Measurements from ENCODE around the gene CDH18.
A peak's percentile ranks its signal among the peaks of the same experiment; 100 is the strongest.

The CDH18 gene

DNA sequence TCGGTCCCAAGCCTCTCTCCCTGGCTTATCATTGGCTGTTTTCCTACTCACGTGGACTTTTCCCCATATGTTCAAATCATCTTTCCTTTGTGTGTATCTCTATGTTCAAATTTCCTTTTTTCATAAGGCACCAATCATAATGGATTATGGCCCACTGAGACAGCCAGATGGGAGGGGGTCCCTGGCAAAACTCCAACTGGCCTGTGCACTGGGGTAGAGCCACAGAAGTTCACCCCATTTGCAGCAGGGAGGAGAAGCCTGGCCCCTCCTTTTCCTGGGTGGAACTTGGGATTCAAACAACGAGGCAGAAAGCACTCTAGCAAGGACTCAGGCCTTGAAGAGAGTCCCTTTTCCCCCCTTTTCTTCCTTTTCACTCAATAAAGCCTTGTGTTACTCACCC is 362.4 kb downstream of the CDH18 start:
- H3K27me3 Mint-ChIP-seq (ENCODE audit: low read depth): no peaks in the 10 kb centered on the region
- no peaks in the 10 kb centered on the region for H3K9me3 Mint-ChIP-seq
- H3K27ac Mint-ChIP-seq: no peak overlapping the region
- TF ChIP-seq, protein P1, sequence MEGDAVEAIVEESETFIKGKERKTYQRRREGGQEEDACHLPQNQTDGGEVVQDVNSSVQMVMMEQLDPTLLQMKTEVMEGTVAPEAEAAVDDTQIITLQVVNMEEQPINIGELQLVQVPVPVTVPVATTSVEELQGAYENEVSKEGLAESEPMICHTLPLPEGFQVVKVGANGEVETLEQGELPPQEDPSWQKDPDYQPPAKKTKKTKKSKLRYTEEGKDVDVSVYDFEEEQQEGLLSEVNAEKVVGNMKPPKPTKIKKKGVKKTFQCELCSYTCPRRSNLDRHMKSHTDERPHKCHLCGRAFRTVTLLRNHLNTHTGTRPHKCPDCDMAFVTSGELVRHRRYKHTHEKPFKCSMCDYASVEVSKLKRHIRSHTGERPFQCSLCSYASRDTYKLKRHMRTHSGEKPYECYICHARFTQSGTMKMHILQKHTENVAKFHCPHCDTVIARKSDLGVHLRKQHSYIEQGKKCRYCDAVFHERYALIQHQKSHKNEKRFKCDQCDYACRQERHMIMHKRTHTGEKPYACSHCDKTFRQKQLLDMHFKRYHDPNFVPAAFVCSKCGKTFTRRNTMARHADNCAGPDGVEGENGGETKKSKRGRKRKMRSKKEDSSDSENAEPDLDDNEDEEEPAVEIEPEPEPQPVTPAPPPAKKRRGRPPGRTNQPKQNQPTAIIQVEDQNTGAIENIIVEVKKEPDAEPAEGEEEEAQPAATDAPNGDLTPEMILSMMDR (IDR thresholded peaks at IDR 0.05; ENCODE audit: unreplicated experiment in 3 of 3): no peak
- no peak overlapping the region for H3K4me3 Mint-ChIP-seq
- no peaks in the 10 kb centered on the region for H3K36me3 Mint-ChIP-seq (ENCODE audit: low read depth)
- H3K4me1 Mint-ChIP-seq: no peaks in the 10 kb centered on the region

DNA sequence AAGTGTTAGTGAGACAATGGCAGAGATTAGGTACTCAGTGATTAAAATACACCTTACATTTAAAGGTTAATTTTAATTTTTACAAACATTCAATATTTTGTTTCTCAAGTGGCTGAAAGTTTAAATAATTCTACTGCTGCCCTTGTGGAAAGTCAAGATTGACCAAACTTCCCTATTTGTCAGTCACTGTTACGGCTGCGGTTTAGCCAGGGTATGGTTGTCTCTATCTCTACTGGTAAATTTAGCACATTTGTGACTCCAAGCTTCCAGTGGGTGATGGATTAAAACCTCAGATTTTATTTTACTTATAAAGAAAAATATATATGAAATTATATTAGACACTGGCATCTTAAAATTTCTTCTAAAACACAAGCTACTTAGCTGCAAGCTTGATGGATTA is 368.4 kb downstream of the CDH18 start:
- Mint-ChIP-seq H3K27ac (no peak overlapping the region), H3K27me3 (ENCODE audit: low read depth) (no peaks in the 10 kb centered on the region), H3K36me3 (ENCODE audit: low read depth) (no peaks in the 10 kb centered on the region), H3K4me3 (no peak overlapping the region), H3K9me3 (no peaks in the 10 kb centered on the region), H3K4me1 (no peaks in the 10 kb centered on the region)
- TF ChIP-seq, protein P1 (IDR thresholded peaks at IDR 0.05; ENCODE audit: unreplicated experiment in 3 of 3): no peak

- Mint-ChIP-seq H3K36me3 (ENCODE audit: low read depth) (no peaks in the 10 kb centered on the region), H3K4me1 (no peaks in the 10 kb centered on the region), H3K27ac (no peak overlapping the region), H3K4me3 (no peak overlapping the region), H3K9me3 (no peaks in the 10 kb centered on the region), H3K27me3 (ENCODE audit: low read depth) (no peaks in the 10 kb centered on the region)
- TF ChIP-seq, protein P1 (IDR thresholded peaks at IDR 0.05; ENCODE audit: unreplicated experiment in 3 of 3): no peak
Measured at GRCh38 chr5:19616701-19617215, 371.2 kb downstream of the CDH18 start.

GRCh38 chr5:19615661-19616060 is 372.3 kb downstream of the CDH18 start:
- Mint-ChIP-seq H3K4me3 (no peak overlapping the region), H3K36me3 (ENCODE audit: low read depth) (no peaks in the 10 kb centered on the region), H3K27ac (no peak overlapping the region), H3K4me1 (no peaks in the 10 kb centered on the region), H3K27me3 (ENCODE audit: low read depth) (no peaks in the 10 kb centered on the region), H3K9me3 (no peaks in the 10 kb centered on the region)
- TF ChIP-seq, protein P1 (IDR thresholded peaks at IDR 0.05; ENCODE audit: unreplicated experiment in 3 of 3): no peak

DNA sequence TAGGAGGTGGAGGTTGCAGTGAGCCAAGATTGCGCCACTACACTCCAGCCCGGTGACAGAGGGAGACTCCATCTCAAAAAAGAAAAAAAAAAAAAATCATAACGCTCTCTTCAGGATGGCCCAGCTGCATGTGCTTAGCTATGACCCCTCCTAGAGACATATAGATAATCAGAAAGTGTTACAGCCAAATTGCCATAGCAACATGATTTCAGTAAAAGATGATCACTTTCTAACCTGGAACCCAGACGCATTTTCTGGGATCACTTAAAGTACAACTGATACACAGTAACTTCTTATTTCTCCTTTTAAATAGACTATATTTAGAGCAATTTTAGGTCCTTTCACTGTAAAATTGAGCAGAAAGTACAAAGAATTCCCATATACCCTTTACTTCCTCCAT is 372.9 kb downstream of the CDH18 start:
- Mint-ChIP-seq H3K27me3 (ENCODE audit: low read depth) (no peaks in the 10 kb centered on the region), H3K4me3 (no peak overlapping the region), H3K27ac (no peak overlapping the region), H3K36me3 (ENCODE audit: low read depth) (no peaks in the 10 kb centered on the region), H3K4me1 (no peaks in the 10 kb centered on the region), H3K9me3 (no peaks in the 10 kb centered on the region)
- TF ChIP-seq, protein P1 (IDR thresholded peaks at IDR 0.05; ENCODE audit: unreplicated experiment in 3 of 3): no peak

GRCh38 chr5:19608444-19609002 is 379.5 kb downstream of the CDH18 start:
- Mint-ChIP-seq H3K9me3 (no peaks in the 10 kb centered on the region), H3K27ac (no peak overlapping the region), H3K4me3 (no peak overlapping the region), H3K27me3 (ENCODE audit: low read depth) (no peaks in the 10 kb centered on the region), H3K36me3 (ENCODE audit: low read depth) (no peaks in the 10 kb centered on the region), H3K4me1 (no peaks in the 10 kb centered on the region)
- TF ChIP-seq, protein P1 (IDR thresholded peaks at IDR 0.05; ENCODE audit: unreplicated experiment in 3 of 3): peak; percentile 34 to 36 (median 34)

All from nephron (organoid).